Measurements from ENCODE around the gene LYPD6B.

Gene LYPD6B

GRCh38 chr2:149080099-149080498 lies 41.6 kb downstream of the LYPD6B start:
- DNase-seq: no peak

GRCh38 chr2:149080971-149081370 lies 42.5 kb downstream of the LYPD6B start:
- no peak for DNase-seq

- DNase-seq: no peak
Measured at GRCh38 chr2:149082079-149082478, 43.6 kb downstream of the LYPD6B start.

GRCh38 chr2:149082735-149083134 lies 44.2 kb downstream of the LYPD6B start:
- DNase-seq: no peak

GRCh38 chr2:149084924-149085795 lies 46.7 kb downstream of the LYPD6B start:
- DNase-seq: no peak

- no peak for DNase-seq
Measured at GRCh38 chr2:149087751-149088150, 49.3 kb downstream of the LYPD6B start.

GRCh38 chr2:149089068-149089467 lies 50.6 kb downstream of the LYPD6B start:
- no peak for DNase-seq

GRCh38 chr2:149090706-149091105 lies 52.2 kb downstream of the LYPD6B start:
- DNase-seq: no peak

GRCh38 chr2:149093579-149093978 lies 55.1 kb downstream of the LYPD6B start:
- no peak for DNase-seq

- DNase-seq: no peak
Measured at GRCh38 chr2:149094217-149095015, 55.9 kb downstream of the LYPD6B start.

- DNase-seq: no peak
Measured at GRCh38 chr2:149098701-149099100, 60.2 kb downstream of the LYPD6B start.

GRCh38 chr2:149099298-149099697 lies 60.8 kb downstream of the LYPD6B start:
- DNase-seq: no peak

GRCh38 chr2:149100739-149101699 lies 62.5 kb downstream of the LYPD6B start:
- DNase-seq: no peak

GRCh38 chr2:149101818-149102217 lies 63.3 kb downstream of the LYPD6B start:
- DNase-seq: no peak

- no peak for DNase-seq
Measured at GRCh38 chr2:149103081-149103620, 64.7 kb downstream of the LYPD6B start.

- no peak for DNase-seq
Measured at GRCh38 chr2:149104221-149104620, 65.7 kb downstream of the LYPD6B start.

GRCh38 chr2:149112068-149112467 lies 73.6 kb downstream of the LYPD6B start:
- no peak for DNase-seq

- no peak for DNase-seq
Measured at GRCh38 chr2:149112713-149113112, 74.2 kb downstream of the LYPD6B start.

GRCh38 chr2:149115781-149116180 lies 77.3 kb downstream of the LYPD6B start:
- DNase-seq: no peak

- DNase-seq: no peak
Measured at GRCh38 chr2:149119368-149119767, 80.9 kb downstream of the LYPD6B start.

- no peak for DNase-seq
Measured at GRCh38 chr2:149122516-149122915, 84.0 kb downstream of the LYPD6B start.

GRCh38 chr2:149125031-149125725 lies 86.7 kb downstream of the LYPD6B start:
- no peak for DNase-seq
